NCI-H2196 treated with DMSO at 0.1 percent for 48 hours (cell line): ENCODE data around the gene SMG7.

ENCODE experiments used
- DNase-seq: peaks from one replicate; lab custom pipeline; 2025; ENCODE audit not compliant: unreplicated experiment; lab: John Stamatoyannopoulos, UW

SMG7 gene

DNA sequence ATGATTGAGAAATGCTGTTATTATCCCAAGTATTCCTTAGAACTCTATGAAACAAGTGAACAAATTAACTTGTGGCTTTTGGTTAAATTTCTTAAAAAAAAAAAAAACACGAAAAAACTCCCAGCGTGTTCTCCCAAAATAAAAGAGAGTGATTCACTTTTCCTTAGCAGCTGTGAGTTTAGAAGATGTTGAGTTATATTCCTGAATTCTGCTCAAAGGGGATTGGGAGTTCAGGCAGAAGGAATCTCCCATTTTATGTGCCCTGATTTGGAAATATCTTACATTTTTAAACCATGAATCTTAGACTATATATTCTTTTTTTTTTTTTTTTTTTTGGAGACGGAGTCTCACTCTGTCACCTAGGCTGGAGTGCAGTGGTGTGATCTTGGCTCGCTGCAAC, 34.3 kb downstream of the SMG7 start:
- DNase-seq = no peak

- no peak for DNase-seq
Measured at GRCh38 chr1:183508694-183509093, 36.4 kb downstream of the SMG7 start.

DNA sequence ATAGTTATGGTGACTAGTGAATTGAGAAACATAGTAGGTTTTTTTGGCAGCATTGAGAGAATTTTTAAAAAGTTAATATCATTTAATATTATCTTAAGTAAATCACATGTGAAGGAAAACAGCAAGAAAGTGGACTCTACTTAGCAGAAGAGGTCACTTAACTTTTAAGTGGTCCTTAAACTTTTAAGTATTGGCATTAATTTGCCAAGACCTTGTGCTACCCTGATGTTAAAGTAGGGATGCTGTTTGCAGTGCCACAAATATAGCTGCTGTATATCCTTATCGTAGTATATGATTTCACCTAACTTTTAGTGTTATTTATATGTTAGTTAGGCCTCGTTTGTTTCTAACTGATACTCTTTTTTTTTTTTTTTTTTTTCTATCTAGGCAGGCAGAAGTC, 40.2 kb downstream of the SMG7 start:
- DNase-seq = no peak

- no peak for DNase-seq
Measured at GRCh38 chr1:183514235-183514634, 41.9 kb downstream of the SMG7 start.

GRCh38 chr1:183515002-183515689, 42.8 kb downstream of the SMG7 start:
- DNase-seq = no peak

- DNase-seq = no peak
Measured at GRCh38 chr1:183516725-183517124, 44.4 kb downstream of the SMG7 start.

GRCh38 chr1:183517401-183517800, 45.1 kb downstream of the SMG7 start:
- no peak for DNase-seq

DNA sequence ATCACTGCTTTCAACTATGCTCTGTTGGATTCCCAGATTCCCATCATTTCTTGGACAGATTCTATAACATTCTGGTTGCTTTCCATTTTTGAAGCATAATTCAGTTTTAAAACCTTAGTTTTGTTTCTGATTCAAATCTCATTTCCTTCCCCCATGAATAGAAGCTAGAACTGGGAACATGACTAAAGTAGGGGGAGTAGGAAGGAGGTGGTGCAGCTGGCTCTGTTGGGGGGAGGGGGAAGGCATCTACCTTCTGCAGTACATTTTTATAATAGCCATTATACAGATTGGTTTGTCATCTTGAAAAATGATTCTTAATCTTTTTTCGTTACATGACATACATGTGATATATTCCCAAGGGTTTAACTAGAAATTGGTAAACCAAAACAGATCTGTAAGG, 48.1 kb downstream of the SMG7 start:
- no peak for DNase-seq

DNA sequence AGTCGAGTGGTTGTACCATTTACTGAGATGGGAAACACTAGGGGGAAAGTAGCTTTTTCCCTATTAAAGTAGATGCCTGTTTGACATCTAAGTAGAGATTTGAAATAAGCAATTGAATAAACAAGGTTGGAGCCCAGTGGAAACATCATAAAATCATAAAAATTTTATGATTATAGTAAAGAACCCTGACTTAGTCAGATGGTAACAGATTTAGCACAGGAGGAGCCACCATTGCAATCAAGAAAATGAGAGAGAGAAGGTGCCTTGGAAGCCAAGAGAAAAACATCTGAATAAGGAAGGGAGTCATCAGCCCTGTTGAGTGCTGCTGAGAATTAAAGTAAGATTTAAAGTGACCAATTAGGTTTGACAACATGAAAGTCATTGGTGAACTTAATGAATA, 49.8 kb downstream of the SMG7 start:
- no peak for DNase-seq

DNA sequence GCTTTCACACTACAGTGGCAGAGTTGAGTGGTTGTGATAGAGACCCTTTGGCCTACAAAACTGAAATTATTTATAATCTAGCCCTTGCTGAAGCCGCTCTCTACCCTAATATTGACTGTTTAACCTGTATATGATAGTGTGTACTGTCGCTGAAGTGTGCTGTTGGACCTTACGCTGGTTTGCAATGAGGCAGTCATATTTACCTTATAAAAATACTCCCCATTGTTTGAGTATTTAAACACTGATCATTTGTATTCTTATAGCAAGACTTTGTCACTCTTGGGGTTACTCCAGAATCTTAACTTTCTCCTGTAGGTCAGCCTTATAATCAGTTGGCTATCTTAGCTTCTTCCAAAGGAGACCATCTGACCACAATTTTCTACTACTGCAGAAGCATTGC, 56.3 kb downstream of the SMG7 start:
- DNase-seq = no peak

DNA sequence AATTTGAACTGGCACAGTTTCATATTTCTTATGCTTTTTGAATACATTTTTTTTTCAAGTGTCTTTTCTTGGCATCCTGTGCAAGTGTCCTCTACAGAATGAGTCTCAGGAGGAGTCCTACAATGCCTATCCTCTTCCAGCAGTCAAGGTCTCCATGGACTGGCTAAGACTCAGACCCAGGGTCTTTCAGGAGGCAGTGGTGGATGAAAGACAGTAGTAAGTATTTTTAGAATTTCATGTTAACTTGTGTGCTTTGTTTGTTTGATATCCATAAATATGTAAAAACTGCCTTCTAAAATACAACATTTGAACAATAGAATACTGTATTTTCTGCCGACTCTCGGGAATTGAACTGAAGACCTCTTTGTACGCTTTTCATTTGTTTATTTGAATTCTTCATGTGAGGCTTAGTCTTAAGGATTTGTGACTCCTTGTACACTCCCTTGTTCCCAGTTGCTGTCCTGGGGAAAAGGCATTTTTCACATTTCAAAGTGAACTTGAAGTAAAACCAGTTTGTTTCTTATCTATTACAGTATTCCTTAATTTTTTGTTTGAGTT, 61.4 kb downstream of the SMG7 start:
- DNase-seq = no peak

DNA sequence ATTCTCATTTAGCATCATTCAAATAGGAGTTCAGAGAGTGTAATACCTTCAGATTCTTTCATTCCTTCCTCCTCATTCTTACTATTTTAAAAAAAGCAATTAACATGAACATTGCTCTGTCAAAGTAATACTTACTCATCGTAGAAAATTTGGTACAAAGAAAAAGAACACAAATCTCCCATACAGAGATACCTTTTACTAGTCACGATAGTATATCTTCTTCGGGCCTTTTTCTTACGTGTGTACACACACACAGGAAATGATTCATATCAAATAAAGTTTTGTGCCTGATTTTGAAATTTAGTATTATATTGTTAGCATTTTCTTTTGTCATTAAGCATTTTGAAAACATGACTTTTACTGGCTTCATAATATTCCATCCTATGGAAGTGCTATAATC, 65.1 kb downstream of the SMG7 start:
- no peak for DNase-seq

DNA sequence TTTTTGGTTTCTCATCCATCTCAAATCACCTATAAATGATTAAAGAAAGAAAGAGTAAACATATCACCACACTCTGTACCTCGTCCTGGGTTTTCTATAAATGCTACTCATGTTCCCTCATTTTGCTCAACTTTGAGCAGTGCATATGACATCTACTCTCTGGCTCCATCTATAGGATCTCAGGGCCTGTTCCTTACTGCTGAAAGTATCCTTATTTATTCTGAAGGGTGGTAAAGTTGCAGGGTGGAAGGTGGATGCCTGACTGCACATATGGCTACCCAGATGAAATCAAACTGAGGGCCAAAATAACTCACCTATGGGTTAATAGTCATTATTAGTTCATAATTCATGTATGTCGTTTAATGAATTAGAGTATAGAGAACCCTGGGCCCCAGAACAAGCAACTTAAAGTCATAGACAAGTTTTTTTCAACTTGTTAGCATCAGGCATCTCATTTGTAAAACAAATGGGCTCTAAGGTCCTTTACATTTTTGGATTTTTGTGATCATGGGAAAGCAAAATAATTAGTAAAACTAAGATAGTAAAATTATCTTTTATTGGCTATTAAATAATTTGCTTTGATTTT, 71.4 kb downstream of the SMG7 start:
- DNase-seq = peak; percentile 8

DNA sequence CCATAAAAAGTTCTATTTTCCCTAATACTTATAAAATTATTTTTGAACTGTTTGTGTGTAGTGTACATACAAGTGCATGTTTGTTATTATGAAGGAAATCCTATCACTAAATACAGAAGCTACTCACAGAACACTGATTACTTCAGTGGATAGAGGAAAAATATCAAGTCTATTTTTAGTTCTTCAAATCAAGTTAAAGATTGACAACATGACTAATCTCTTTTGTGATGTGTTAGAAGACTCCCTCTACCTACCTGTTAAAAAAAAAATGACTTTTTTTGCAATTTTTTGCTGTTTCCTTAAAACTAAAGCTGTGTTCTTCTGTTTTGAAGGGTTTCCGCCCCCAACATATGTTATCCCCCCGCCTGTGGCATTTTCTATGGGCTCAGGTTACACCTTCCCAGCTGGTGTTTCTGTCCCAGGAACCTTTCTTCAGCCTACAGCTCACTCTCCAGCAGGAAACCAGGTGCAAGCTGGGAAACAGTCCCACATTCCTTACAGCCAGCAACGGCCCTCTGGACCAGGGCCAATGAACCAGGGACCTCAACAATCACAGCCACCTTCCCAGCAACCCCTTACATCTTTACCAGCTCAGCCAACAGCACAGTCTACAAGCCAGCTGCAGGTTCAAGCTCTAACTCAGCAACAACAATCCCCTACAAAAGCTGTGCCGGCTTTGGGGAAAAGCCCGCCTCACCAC, 72.4 kb downstream of the SMG7 start:
- DNase-seq = no peak

DNA sequence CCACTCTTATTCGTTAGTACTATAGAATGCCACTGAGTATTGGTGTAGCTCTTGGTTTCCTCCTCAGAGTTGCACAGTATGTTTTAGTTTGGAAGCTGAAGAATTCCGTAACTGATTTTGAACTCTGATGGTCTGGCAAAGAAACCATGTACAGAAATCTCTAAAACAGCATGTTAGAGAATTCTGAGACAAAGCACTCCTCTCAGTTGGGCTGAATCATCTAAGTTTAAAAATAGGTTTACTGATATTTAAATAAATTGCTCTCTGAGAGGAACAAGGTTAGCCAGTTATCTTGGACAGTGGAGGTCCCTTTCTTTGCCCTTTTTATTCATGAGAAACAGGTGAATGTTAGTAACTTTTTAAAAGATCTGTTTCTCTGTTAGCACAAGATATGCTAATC, 74.1 kb downstream of the SMG7 start:
- DNase-seq = no peak

- no peak for DNase-seq
Measured at GRCh38 chr1:183548116-183548515, 75.8 kb downstream of the SMG7 start.

DNA sequence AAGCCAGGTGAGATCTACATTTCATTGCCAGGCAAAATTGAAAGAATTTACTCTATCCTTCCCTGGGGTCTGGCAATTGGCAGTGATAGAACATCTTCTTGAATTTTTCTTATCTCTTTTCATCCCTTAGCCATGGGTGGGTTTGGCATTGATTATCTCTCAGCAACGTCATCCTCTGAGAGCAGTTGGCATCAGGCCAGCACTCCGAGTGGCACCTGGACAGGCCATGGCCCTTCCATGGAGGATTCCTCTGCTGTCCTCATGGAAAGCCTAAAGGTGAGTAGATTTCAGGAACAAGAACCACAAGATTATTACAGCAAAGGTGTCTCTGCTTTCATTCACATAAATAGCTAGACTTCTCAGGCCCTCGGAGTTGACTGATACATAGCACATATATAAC, 78.6 kb downstream of the SMG7 start:
- no peak for DNase-seq

GRCh38 chr1:183551924-183552323, 79.6 kb downstream of the SMG7 start:
- DNase-seq = no peak

DNA sequence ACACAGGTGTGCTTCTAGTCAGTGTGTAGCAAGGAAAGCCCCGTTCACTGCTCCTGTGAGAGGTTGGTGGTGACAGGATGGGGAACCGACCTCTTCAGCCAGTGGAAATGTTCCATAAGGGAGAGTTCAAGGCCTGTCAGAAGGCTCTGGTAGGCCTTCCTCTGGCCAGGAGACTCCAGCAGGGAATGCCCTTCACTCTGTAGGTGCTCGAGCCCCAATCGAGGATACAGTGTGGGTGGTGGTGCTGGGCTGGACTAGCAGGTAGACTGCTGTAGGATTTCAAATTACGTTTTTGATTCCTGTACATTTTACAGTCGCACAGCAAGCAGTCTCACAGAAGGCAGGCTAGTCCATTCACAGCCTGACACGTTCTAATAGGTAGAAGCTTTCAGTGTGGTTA, 80.1 kb downstream of the SMG7 start:
- DNase-seq = no peak

DNA sequence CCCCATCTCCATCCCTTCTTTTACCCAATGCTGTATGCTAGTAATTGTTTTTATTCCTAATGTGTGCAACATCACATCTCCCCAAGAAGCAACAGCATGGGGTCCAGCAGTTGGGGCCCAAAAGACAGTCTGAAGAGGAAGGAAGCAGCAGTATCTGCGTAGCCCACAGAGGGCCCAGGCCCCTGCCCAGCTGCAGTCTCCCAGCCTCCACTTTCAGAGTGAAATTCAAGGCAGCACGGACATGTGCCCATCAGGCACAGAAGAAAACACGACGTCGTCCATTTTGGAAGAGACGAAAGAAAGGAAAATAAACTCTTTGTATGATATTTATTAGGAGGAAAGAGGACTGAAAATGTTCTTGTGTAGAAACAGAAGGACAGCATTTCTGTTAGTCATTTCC, 80.6 kb downstream of the SMG7 start:
- DNase-seq = no peak

DNA sequence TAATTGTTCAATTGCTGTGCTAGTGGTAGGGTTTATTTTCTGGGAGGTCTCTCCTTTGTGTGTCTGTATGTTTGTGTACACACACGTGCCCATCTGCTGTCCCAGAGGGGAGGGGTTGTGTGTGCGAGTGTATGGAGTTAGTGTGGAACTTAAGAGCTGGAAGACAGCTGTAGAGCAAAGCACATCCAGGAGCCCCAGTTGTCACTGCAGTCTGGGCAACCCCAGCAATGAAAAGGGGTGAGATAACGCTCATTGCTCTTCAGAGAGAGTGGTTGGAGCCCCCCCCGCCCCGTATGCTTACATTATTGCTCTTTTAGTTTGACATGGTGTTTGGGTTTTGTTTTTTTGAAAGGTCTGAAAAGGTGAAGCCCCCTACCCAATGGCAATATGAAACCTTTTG, 81.0 kb downstream of the SMG7 start:
- no peak for DNase-seq

DNA sequence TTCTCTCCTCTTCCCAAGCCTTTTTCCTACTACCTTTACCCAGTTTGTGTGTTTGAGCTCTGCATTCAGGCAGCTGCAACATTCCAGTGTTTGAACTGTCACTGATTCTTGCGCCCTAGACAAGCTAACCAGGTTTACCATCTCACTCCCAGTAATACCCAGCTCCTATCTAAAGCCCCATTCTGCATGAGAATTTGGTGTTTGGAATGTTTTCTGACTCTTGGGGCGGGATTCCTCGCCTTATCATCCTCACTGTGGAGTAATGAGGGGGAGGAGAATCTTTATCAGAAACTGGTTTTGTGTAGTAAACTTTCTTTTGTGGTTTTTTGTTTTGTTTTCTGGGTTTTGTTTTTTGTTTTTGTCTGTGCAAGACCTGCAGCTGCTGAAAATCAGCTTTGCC, 81.5 kb downstream of the SMG7 start:
- no peak for DNase-seq
